Fibroblast of lung (primary cell): ENCODE results near the gene ABL1. TPM values are rescaled to one million over a fixed set of nuclear protein-coding genes. Genes with fewer than 3 reads are reported as not detected.

ENCODE experiments used
- DNase-seq, 2 donors: peaks; one replicate each; pipeline versions ENCODE4 v3.0.0 to v3.0.0-alpha.2; 2010; ENCODE audit warnings: low read depth in 2 of 2
- H2AFZ ChIP-seq: 2 replicates; pipeline ENCODE4 v1.5.1; 2012; ENCODE audit warnings: low read length, control low read depth, inconsistent platforms
- H3K27ac ChIP-seq: 2 replicates; pipeline ENCODE4 v1.5.1; 2011; ENCODE audit warnings: low read length, control low read depth; ENCODE audit not compliant: insufficient read depth
- H3K27me3 ChIP-seq: 2 replicates; pipeline ENCODE4 v1.5.1; 2011; ENCODE audit warnings: mild to moderate bottlenecking, low read length; ENCODE audit not compliant: control insufficient read depth, insufficient read depth
- H3K36me3 ChIP-seq: 2 replicates; pipeline ENCODE4 v1.5.1; 2011; ENCODE audit warnings: low read length; ENCODE audit not compliant: control insufficient read depth, insufficient read depth
- H3K4me1 ChIP-seq: 2 replicates; pipeline ENCODE4 v1.5.1; 2011; ENCODE audit warnings: low read length; ENCODE audit not compliant: control insufficient read depth, insufficient read depth; ENCODE audit errors: extremely low read depth
- H3K4me2 ChIP-seq: 2 replicates; pipeline ENCODE4 v1.5.1; 2011; ENCODE audit warnings: low read length, control low read depth; ENCODE audit not compliant: insufficient read depth; ENCODE audit errors: extremely low read depth
- H3K4me3 ChIP-seq, 4 experiments: fragments of 200-600 bp in 1 of 4; sonication (generic) in 1 of 4; replicated peaks in 1 of 4; 2 replicates each; pipeline ENCODE4 v1.5.1; 2011 to 2016; ENCODE audit warnings: low read length in 4 of 4, low read depth in 3 of 4, mild to moderate bottlenecking in 3 of 4, control low read depth in 2 of 4, inconsistent platforms in 1 of 4, mixed read lengths in 1 of 4; ENCODE audit not compliant: insufficient read depth in 1 of 4; ENCODE audit errors: control extremely low read depth in 1 of 4
- H3K79me2 ChIP-seq: 2 replicates; pipeline ENCODE4 v1.5.1; 2012; ENCODE audit warnings: mild to moderate bottlenecking, low read length, inconsistent platforms; ENCODE audit not compliant: control insufficient read depth, insufficient read depth
- H3K9ac ChIP-seq: 2 replicates; pipeline ENCODE4 v1.5.1; 2011; ENCODE audit warnings: mild to moderate bottlenecking, low read length, control low read depth; ENCODE audit not compliant: insufficient read depth
- H3K9me3 ChIP-seq: 2 replicates; pipeline ENCODE4 v1.5.1; 2012; ENCODE audit warnings: low read depth, low read length; ENCODE audit not compliant: control insufficient read depth, insufficient read depth
- H4K20me1 ChIP-seq: 2 replicates; pipeline ENCODE4 v1.5.1; 2011; ENCODE audit warnings: low read length; ENCODE audit not compliant: control insufficient read depth, insufficient read depth; ENCODE audit errors: extremely low read depth
- EZH2 ChIP-seq: IDR thresholded peaks from 2 replicates; pipeline ENCODE4 v1.5.1; 2012; ENCODE audit warnings: low read length, control low read depth, mild to moderate bottlenecking; ENCODE audit errors: missing control alignments
- polyA plus RNA-seq, 2 donors: library from polyadenylated mRNA; depleted of rRNA in 1 of 2; stranded (reverse) in 1 of 2; unstranded in 1 of 2; fragments of >200 nt; gene quantifications; 2 replicates each; pipeline ENCODE4 v1.2.1, GENCODE V29; 2011 to 2012; ENCODE audit warnings: missing spikeins in 1 of 2
- total RNA-seq: library from RNA; depleted of rRNA; stranded (reverse); fragments of >200 nt; gene quantifications from 2 replicates; pipeline ENCODE4 v1.2.1, GENCODE V29; 2014
- TF ChIP-seq, protein P1 (sequence below), 2 donors: IDR thresholded peaks in 1 of 2; conservative IDR thresholded peaks in 1 of 2; 1 replicate in 1 of 2; 2 replicates in 1 of 2; pipeline ENCODE4 v1.5.1; 2011 to 2012; ENCODE audit warnings: low read length in 2 of 2, control low read depth in 1 of 2, inconsistent platforms in 1 of 2, low read depth in 1 of 2, mild to moderate bottlenecking in 1 of 2

The ABL1 gene
- total and polyA plus RNA-seq, 2 donors (not counting 1 experiment from before 2014, with no cell fraction given) = 46.6 to 65.4 TPM

DNA sequence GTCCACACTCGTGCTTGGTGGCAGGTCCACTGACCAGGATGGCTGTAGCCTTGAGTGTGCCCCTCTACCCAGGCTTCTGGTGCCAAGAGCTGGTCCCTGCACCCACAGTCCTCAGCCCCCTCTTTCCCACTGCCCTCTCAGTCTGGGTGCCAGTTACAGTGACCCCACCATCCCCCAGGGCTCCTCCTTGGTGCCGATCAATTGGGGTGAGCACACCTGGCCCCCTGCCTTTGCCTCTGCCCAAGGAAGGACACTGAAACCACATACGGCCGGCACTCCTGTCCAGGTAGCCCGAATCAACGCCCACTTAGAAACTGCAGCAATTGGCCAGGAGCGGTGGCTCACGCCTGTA lies 80.0 kb downstream of the ABL1 start:
- Histone ChIP-seq H3K27ac (no peak overlapping the region), H2AFZ (no peak overlapping the region), H3K36me3 (no peaks in the 10 kb centered on the region), H4K20me1 (no peaks in the 10 kb centered on the region), H3K4me1 (peaks cover 13% of the 10 kb centered on the region), H3K4me3 (no peak overlapping the region), H3K9ac (no peak overlapping the region), H3K79me2 (no peaks in the 10 kb centered on the region), H3K27me3 (no peaks in the 10 kb centered on the region), H3K4me2 (no peak overlapping the region), H3K9me3 (no peaks in the 10 kb centered on the region)
- TF ChIP-seq, protein P1, sequence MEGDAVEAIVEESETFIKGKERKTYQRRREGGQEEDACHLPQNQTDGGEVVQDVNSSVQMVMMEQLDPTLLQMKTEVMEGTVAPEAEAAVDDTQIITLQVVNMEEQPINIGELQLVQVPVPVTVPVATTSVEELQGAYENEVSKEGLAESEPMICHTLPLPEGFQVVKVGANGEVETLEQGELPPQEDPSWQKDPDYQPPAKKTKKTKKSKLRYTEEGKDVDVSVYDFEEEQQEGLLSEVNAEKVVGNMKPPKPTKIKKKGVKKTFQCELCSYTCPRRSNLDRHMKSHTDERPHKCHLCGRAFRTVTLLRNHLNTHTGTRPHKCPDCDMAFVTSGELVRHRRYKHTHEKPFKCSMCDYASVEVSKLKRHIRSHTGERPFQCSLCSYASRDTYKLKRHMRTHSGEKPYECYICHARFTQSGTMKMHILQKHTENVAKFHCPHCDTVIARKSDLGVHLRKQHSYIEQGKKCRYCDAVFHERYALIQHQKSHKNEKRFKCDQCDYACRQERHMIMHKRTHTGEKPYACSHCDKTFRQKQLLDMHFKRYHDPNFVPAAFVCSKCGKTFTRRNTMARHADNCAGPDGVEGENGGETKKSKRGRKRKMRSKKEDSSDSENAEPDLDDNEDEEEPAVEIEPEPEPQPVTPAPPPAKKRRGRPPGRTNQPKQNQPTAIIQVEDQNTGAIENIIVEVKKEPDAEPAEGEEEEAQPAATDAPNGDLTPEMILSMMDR (conservative IDR thresholded peaks at IDR 0.05 in 1 of 2, IDR thresholded peaks at IDR 0.05 in 1 of 2; ENCODE audit: low read depth in 1 of 2, low read length in 2 of 2) = no peak
- no peak for TF ChIP-seq EZH2
- DNase-seq = no peak

DNA sequence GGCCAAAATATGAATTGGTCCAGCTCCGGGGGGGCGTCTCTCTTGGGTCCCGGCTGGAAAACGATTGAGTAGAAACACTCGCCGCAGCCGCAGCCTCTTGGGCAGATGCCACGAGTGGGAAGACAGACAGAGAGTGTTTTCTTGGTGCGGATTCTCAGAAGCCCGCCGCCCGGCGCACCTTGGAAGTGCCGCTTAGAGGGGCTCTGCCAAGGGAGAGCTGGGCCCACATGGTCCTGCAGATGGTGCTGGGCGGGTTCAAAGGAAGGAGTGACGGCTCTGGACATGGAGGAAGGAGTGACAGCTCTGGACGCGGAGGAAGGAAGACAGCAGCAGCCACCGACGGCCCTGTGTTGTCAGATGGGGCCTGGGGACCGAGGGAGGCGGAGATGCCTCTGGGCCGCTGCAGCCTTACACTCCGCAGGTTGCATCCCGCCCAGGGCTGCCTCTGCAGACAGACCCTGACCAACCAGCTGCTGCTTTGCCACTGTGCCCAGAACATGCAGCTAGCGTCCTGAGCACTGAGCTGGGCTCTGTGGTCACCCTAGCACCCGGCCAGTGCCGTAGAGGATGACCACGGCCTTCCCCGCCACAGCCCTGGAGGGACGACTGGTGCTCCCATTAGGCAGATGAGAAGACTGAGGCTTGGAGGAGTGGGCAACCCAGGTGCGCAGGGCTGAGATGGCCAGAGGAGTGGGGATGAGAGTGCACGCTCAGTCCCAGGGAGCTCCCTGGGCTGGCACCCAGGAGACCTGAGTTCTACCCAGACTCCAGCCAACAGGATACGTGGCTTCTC lies 82.3 kb downstream of the ABL1 start:
- no peaks in the 10 kb centered on the region for H3K36me3 ChIP-seq
- no peak overlapping the region for H2AFZ ChIP-seq
- peaks cover 13% of the 10 kb centered on the region for H3K4me1 ChIP-seq
- no peaks in the 10 kb centered on the region for H3K9me3 ChIP-seq
- H4K20me1 ChIP-seq = no peaks in the 10 kb centered on the region
- H3K79me2 ChIP-seq = no peaks in the 10 kb centered on the region
- no peak for DNase-seq
- H3K4me3 ChIP-seq = no peak overlapping the region
- TF ChIP-seq EZH2 = no peak
- TF ChIP-seq, protein P1 (conservative IDR thresholded peaks at IDR 0.05 in 1 of 2, IDR thresholded peaks at IDR 0.05 in 1 of 2; ENCODE audit: low read depth in 1 of 2, low read length in 2 of 2) = no peak
- H3K9ac ChIP-seq = no peak overlapping the region
- H3K4me2 ChIP-seq = no peak overlapping the region
- H3K27me3 ChIP-seq = no peaks in the 10 kb centered on the region
- H3K27ac ChIP-seq = no peak overlapping the region

DNA sequence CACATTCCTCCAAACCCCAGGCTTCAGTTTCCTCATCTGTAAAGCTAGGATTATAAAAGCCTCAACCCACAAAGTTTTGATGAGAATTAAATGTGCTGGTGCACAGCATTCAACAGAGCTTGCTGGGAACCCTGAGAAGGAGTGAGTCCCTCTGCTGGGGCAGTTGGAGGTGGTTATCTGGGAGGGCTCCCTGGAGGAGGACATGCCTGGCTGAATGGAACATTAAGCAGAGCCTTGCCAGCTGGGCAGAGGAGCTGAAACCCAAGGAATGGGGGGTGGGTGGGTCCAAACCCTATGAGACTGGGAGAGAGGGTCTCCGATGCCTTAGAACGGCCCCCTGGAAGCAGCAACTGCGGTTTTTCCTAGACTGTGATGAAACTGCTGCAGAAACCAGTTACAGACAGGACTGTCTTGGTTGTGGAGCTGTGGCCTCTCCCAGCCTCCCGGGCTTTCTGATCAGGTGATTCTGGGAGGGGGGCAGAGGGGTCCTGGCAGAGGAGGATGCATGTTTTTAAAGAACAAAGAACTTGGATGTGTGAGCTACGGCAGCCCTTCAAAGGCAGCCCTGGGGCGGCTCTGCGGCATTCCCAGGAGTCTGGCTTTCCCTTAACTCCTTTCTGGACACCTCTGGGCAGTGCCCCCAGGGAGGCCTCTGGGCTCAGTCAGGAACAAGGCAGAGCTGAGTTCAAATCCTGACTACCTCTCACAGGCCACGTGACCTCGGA lies 83.2 kb downstream of the ABL1 start:
- Histone ChIP-seq H3K9ac (no peak overlapping the region), H3K27me3 (no peaks in the 10 kb centered on the region), H3K9me3 (no peaks in the 10 kb centered on the region), H4K20me1 (no peaks in the 10 kb centered on the region), H3K79me2 (no peaks in the 10 kb centered on the region), H3K4me1 (peaks cover 6% of the 10 kb centered on the region), H3K4me3 (no peak overlapping the region), H2AFZ (no peak overlapping the region), H3K4me2 (no peak overlapping the region), H3K36me3 (no peaks in the 10 kb centered on the region), H3K27ac (no peak overlapping the region)
- no peak for DNase-seq
- TF ChIP-seq, protein P1 (conservative IDR thresholded peaks at IDR 0.05 in 1 of 2, IDR thresholded peaks at IDR 0.05 in 1 of 2; ENCODE audit: low read depth in 1 of 2, low read length in 2 of 2) = no peak
- no peak for TF ChIP-seq EZH2
